K562 (cell line): Measurements from ENCODE around the gene DYNLT2B.

ENCODE experiments used
- BRF1 ChIP-seq: IDR thresholded peaks from 3 replicates; pipeline ENCODE4 v1.6.1; 2011; ENCODE audit warnings: borderline replicate concordance, mild to moderate bottlenecking; ENCODE audit not compliant: insufficient read length; ENCODE audit errors: extremely low read depth
- HDAC2 ChIP-seq: fragments of 450-650 bp; IDR thresholded peaks from 2 replicates; pipeline ENCODE4 v1.6.1; 2016; ENCODE audit warnings: mild to moderate bottlenecking
- MAFK ChIP-seq: IDR thresholded peaks from 2 replicates; pipeline ENCODE4 v1.6.1; 2011; ENCODE audit warnings: low read length, improper control_type of control experiment
- MTA1 ChIP-seq: fragments of 450-650 bp; IDR thresholded peaks from 2 replicates; pipeline ENCODE4 v1.6.1; 2017; ENCODE audit warnings: borderline replicate concordance
- NFYB ChIP-seq: IDR thresholded peaks from 2 replicates; pipeline ENCODE4 v1.6.1; 2011; ENCODE audit warnings: mild to moderate bottlenecking, moderate library complexity; ENCODE audit not compliant: insufficient read length; ENCODE audit errors: extremely low read depth
- PHF20 ChIP-seq: fragments of 450-650 bp; IDR thresholded peaks from 2 replicates; pipeline ENCODE4 v1.6.1; 2018; ENCODE audit not compliant: partially characterized antibody
- PHF21A ChIP-seq: fragments of 450-650 bp; IDR thresholded peaks from 2 replicates; pipeline ENCODE4 v1.6.1; 2017; ENCODE audit warnings: low read depth, borderline replicate concordance
- RAD51 ChIP-seq: fragments of 450-650 bp; IDR thresholded peaks from 2 replicates; pipeline ENCODE4 v1.7.1; 2016; ENCODE audit warnings: low read depth, mild to moderate bottlenecking, borderline replicate concordance
- SIN3A ChIP-seq, 2 experiments: fragments of 150-350 bp in 1 of 2; IDR thresholded peaks; 2 replicates each; pipeline ENCODE4 v1.6.1; 2011 to 2016; ENCODE audit warnings: borderline replicate concordance in 2 of 2, low read depth in 2 of 2, low read length in 2 of 2, mild to moderate bottlenecking in 2 of 2, moderate library complexity in 2 of 2; ENCODE audit not compliant: control insufficient read depth in 1 of 2
- SOX6 ChIP-seq: fragments of 450-650 bp; IDR thresholded peaks from 2 replicates; pipeline ENCODE4 v1.6.1; 2014; ENCODE audit warnings: mild to moderate bottlenecking
- TAF1 ChIP-seq: IDR thresholded peaks from 2 replicates; pipeline ENCODE4 v1.6.1; 2011; ENCODE audit warnings: mild to moderate bottlenecking, low read length, moderate library complexity; ENCODE audit not compliant: insufficient read depth, control insufficient read depth, severe bottlenecking; ENCODE audit errors: extremely low read depth
- ZKSCAN8 ChIP-seq: fragments of 200-800 bp; sonication (Bioruptor generic); IDR thresholded peaks from 2 replicates; pipeline ENCODE4 v1.6.1; 2016; ENCODE audit warnings: missing genetic modification characterization, missing compliant biosample characterization
- ZNF263 ChIP-seq: sonication (generic); formaldehyde crosslinking; IDR thresholded peaks from 2 replicates; pipeline ENCODE4 v1.8.0; 2022; ENCODE audit warnings: mild to moderate bottlenecking, missing genetic modification reagents, borderline replicate concordance

GRCh38 chr3:196246612-196247308, 71.3 kb downstream of the DYNLT2B start:
- TF ChIP-seq ZKSCAN8 (CRISPR knock-in tag) (no peak), PHF21A (no peak), NFYB (no peak), ZNF263 (CRISPR knock-in tag) (no peak), TAF1 (no peak), HDAC2 (no peak), SOX6 (no peak), PHF20 (no peak), MTA1 (no peak), RAD51 (no peak), BRF1 (no peak), MAFK (no peak), SIN3A (IDR thresholded peaks at IDR 0.05; ENCODE audit: borderline replicate concordance in 2 of 2, control insufficient read depth in 1 of 2, low read depth in 2 of 2, low read length in 2 of 2) (no peak)
